GM18868 (cell line): ENCODE measurements around the gene CR2.
"Not testable (repeated sequence)": the region's sequence is repeated elsewhere in the genome, so short reads cannot be mapped to it uniquely, and the experiment has no call there.

ENCODE experiments used
- ATAC-seq: cut with Tn5 transposase; IDR thresholded peaks from one replicate; pipeline ENCODE4 v1.9.1; 2021; ENCODE audit warnings: mild to moderate bottlenecking, moderate library complexity; ENCODE audit not compliant: unreplicated experiment

CR2 gene

GRCh38 chr1:207444514-207445217, 9.5 kb upstream of the CR2 start:
- peak; percentile 59 for ATAC-seq

GRCh38 chr1:207453710-207454045, 450 bp upstream of the CR2 start:
- no peak for ATAC-seq

DNA sequence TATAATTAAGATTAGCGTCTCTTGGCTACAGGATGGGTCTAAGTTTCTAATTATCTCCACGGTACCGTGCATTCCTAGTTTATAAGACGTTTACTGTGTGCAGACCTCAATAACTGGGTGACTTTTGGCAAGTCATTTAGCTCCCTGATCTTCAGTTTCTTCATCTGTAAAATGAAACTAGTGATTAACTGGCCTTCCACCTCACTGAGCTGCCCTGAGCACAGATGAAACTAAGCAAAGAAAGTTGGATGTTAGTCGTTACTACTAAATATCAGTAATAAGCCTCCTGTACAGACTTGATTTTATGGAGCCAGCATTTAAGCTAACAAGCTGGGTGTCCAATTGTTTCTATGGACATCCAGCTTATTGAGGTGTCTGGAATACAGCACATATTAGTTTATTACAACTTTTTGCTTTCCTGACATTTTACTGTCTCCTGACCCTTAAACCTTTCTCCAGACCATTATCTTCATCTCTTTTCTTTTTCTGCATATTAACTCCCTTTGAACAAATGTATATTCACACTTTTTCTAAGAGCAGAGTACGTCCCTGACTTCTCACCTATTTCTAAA, 1.1 kb downstream of the CR2 start:
- ATAC-seq, result no peak

GRCh38 chr1:207458414-207458813, 4.3 kb downstream of the CR2 start:
- no peak for ATAC-seq

DNA sequence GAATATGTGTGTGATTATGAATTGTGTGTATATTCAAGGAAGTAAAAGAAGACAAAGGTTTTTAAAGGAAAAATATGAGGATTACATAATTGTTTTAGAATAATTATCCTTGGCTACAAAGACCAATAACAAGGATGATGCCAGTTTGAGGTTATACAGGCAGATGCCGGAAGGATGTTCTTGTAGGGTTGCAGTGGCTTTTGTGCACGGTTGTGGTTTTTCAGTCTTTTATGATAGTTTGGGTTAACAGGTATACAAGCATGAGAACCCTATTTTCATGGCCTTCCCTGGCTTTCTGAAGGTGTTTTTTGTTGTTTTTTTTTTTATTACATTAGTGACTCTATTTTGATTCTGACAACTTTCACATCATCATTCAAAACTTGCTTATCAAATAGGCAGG, 4.9 kb downstream of the CR2 start:
- ATAC-seq, result no peak

DNA sequence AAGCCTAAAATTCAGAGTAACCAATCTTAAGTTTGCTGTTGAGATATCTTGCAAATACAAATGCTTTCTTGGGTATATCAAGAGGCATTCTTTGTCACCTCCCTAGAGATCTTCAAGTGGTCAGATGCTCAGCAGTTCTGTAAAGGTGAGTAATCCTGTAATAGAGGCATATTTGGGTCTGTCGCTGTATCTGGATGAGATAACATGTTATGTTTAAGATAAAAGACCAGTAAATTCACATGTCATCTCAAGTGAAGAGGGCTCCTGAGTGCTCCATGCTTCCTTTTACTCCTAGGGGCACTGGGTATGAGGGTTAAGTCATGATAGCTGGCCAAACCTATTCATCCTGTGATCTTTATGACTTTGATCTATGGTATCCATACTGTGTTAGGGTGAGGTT, 7.5 kb downstream of the CR2 start:
- no peak for ATAC-seq

GRCh38 chr1:207462535-207462934, 8.4 kb downstream of the CR2 start:
- ATAC-seq, result no peak

- no peak for ATAC-seq
These were observed 8.9 kb downstream of the CR2 start for GRCh38 chr1:207463021-207463420.

- no peak for ATAC-seq
These were observed 9.4 kb downstream of the CR2 start for GRCh38 chr1:207463571-207463970.

- ATAC-seq, result no peak
These were observed 16.8 kb downstream of the CR2 start for GRCh38 chr1:207470927-207471326.

- no peak for ATAC-seq
These were observed 20.1 kb downstream of the CR2 start for GRCh38 chr1:207474210-207474609.

- ATAC-seq, result no peak
These were observed 32.1 kb downstream of the CR2 start for GRCh38 chr1:207486198-207486597.

GRCh38 chr1:207487636-207488035, 33.5 kb downstream of the CR2 start:
- ATAC-seq, result no peak

- no peak for ATAC-seq
These were observed 39.1 kb downstream of the CR2 start for GRCh38 chr1:207493212-207493611.

GRCh38 chr1:207494171-207494570, 40.0 kb downstream of the CR2 start:
- no peak for ATAC-seq

DNA sequence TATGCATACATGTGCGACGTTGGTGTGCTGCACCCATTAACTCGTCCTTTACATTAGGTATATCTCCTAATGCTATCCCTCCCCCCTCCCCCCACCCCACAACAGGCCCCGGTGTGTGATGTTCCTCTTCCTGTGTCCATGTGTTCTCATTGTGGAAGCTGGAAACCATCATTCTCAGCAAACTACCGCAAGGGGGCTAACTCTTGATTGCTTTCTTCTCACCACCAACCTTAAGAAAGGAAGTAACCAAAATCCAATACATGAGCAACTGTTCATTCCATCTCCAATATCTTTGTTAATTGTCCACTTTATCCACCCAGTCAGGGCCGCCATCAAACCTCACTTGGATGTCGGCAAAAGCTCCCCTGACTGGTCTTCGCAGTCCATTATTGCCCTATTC, 41.2 kb downstream of the CR2 start:
- ATAC-seq, result not testable (repeated sequence)

GRCh38 chr1:207495801-207496792, 42.0 kb downstream of the CR2 start, which contains the start of gene CR1:
TSS of gene CR1 (plus strand) at chr1:207496157. CDS start at chr1:207496268, 111 bp downstream.
- ATAC-seq, result peak; percentile 56

- peak; percentile 30 for ATAC-seq
These were observed 43.8 kb downstream of the CR2 start for GRCh38 chr1:207497941-207498340.

- peak; percentile 31 for ATAC-seq
These were observed 45.4 kb downstream of the CR2 start for GRCh38 chr1:207499573-207499972.

DNA sequence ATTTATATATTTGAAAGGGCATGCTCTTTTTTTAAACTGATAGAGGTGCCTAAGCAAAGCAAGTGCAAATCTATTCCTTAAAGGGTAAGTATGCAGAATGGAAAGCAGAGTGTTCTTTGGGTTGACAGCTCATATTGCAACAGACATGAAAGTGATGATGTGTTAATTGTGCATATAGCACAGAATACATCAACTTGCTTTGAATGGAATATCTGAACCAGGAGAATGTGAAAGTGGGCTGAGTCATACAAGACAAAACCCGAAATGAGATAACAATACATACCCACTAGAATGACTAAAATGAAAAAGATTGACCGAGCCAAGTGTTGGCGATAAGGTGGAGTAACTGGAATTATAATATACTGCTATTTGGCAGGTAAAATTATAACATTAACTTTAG, 46.2 kb downstream of the CR2 start:
- no peak for ATAC-seq

GRCh38 chr1:207501071-207501470, 46.9 kb downstream of the CR2 start:
- ATAC-seq, result no peak

GRCh38 chr1:207502726-207503125, 48.6 kb downstream of the CR2 start:
- no peak for ATAC-seq
